KMS-11 (cell line): ENCODE data around the gene FAT1.

Experiments used
- H2AFZ ChIP-seq: fragments of 200-600 bp; sonication (generic); 2 replicates; pipeline ENCODE4 v1.6.1; 2016; ENCODE audit warnings: antibody characterized with exemption, mixed run types, low read depth
- H3K27ac ChIP-seq: fragments of 200-600 bp; sonication (generic); 2 replicates; pipeline ENCODE4 v1.6.1; 2016; ENCODE audit warnings: mild to moderate bottlenecking, mixed run types
- H3K27me3 ChIP-seq: fragments of 200-600 bp; sonication (generic); 2 replicates; pipeline ENCODE4 v1.6.1; 2017; ENCODE audit warnings: mild to moderate bottlenecking, low read depth, mixed run types, moderate library complexity; ENCODE audit not compliant: insufficient read depth
- H3K36me3 ChIP-seq: fragments of 200-600 bp; sonication (generic); 2 replicates; pipeline ENCODE4 v1.6.1; 2017; ENCODE audit warnings: mild to moderate bottlenecking, mixed run types; ENCODE audit not compliant: insufficient read depth
- H3K4me1 ChIP-seq: fragments of 200-600 bp; sonication (generic); 2 replicates; pipeline ENCODE4 v1.6.1; 2016; ENCODE audit warnings: mild to moderate bottlenecking, low read depth, mixed run types; ENCODE audit not compliant: poor library complexity, severe bottlenecking
- H3K4me2 ChIP-seq: fragments of 200-600 bp; sonication (generic); 2 replicates; pipeline ENCODE4 v1.7.0; 2016; ENCODE audit warnings: mild to moderate bottlenecking, mixed run types
- H3K4me3 ChIP-seq: fragments of 200-600 bp; sonication (generic); IDR thresholded peaks from 2 replicates; pipeline ENCODE4 v1.6.1; 2017; ENCODE audit warnings: low read depth, low read length, mixed read lengths; ENCODE audit not compliant: insufficient read depth
- H3K79me2 ChIP-seq: fragments of 200-600 bp; sonication (generic); 2 replicates; pipeline ENCODE4 v1.6.1; 2016; ENCODE audit warnings: low read depth, mixed run types; ENCODE audit not compliant: insufficient read depth
- H3K9ac ChIP-seq: fragments of 200-600 bp; sonication (generic); 2 replicates; pipeline ENCODE4 v1.6.1; 2016; ENCODE audit warnings: mild to moderate bottlenecking, mixed run types
- H4K20me1 ChIP-seq: fragments of 200-600 bp; sonication (generic); 2 replicates; pipeline ENCODE4 v1.6.1; 2016; ENCODE audit warnings: mild to moderate bottlenecking, mixed run types; ENCODE audit not compliant: insufficient read depth
- TF ChIP-seq, protein P1 (sequence below): fragments of 200-600 bp; sonication (generic); conservative IDR thresholded peaks from 2 replicates; pipeline ENCODE4 v1.6.1; 2017; ENCODE audit warnings: low read depth, mild to moderate bottlenecking, antibody characterized with exemption, low read length, moderate library complexity, mixed read lengths

Gene FAT1

DNA sequence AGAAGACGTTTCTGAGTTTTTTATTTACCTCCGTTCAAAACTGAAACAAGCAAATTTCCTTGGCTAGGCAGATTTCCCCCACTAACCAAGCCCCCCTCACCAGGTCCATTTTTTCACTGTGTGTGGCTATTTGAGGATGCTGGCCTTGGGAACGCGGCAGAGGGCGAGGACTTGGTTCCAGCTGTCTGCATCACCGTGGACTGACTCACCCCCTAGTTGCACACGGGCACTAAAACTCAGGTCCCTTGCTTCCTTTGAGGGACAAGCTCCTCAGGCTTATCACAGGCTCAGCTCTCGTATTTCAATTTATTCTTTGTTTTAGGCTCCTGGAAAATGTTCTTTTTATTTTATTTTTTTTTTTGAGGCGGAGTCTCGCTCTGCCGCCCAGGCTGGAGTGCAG, 159.9 kb downstream of the FAT1 start:
- no peak overlapping the region for H3K4me2 ChIP-seq
- TF ChIP-seq, protein P1, sequence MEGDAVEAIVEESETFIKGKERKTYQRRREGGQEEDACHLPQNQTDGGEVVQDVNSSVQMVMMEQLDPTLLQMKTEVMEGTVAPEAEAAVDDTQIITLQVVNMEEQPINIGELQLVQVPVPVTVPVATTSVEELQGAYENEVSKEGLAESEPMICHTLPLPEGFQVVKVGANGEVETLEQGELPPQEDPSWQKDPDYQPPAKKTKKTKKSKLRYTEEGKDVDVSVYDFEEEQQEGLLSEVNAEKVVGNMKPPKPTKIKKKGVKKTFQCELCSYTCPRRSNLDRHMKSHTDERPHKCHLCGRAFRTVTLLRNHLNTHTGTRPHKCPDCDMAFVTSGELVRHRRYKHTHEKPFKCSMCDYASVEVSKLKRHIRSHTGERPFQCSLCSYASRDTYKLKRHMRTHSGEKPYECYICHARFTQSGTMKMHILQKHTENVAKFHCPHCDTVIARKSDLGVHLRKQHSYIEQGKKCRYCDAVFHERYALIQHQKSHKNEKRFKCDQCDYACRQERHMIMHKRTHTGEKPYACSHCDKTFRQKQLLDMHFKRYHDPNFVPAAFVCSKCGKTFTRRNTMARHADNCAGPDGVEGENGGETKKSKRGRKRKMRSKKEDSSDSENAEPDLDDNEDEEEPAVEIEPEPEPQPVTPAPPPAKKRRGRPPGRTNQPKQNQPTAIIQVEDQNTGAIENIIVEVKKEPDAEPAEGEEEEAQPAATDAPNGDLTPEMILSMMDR = no peak

DNA sequence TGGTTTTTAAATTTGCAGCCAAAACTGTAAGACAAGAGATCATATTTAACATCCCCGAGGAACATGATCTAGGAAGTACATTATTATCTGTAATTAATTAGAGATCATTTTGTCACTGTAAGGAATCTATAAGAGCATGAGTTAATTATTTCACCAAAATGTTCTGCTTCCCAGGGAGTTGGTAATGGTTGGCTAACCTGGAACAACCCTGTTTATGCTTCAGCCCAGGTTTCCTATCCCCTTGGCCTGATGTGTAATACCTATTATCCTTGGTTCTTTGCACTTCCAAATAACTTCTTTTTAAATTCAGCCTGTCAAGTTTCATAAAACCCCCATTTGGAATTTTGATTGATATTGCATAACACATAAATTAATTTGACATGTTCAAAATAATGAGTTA, 161.9 kb downstream of the FAT1 start:
- H2AFZ ChIP-seq = no peak overlapping the region
- TF ChIP-seq, protein P1 = no peak
- no peaks in the 10 kb centered on the region for H3K79me2 ChIP-seq
- no peak overlapping the region for H3K27ac ChIP-seq
- H3K27me3 ChIP-seq = no peaks in the 10 kb centered on the region
- H3K9ac ChIP-seq = no peak overlapping the region
- H3K36me3 ChIP-seq = no peaks in the 10 kb centered on the region
- no peaks in the 10 kb centered on the region for H4K20me1 ChIP-seq
- no peak overlapping the region for H3K4me2 ChIP-seq
- no peak overlapping the region for H3K4me3 ChIP-seq
- H3K4me1 ChIP-seq = no peaks in the 10 kb centered on the region

More for the DNA sequence above, 159.9 kb downstream of the FAT1 start:
- no peaks in the 10 kb centered on the region for H3K79me2 ChIP-seq
- no peak overlapping the region for H3K4me3 ChIP-seq
- no peaks in the 10 kb centered on the region for H3K27me3 ChIP-seq
- H3K36me3 ChIP-seq = no peaks in the 10 kb centered on the region
- no peak overlapping the region for H2AFZ ChIP-seq
- H3K9ac ChIP-seq = no peak overlapping the region
- H3K4me1 ChIP-seq = no peaks in the 10 kb centered on the region
- no peaks in the 10 kb centered on the region for H4K20me1 ChIP-seq
- no peak overlapping the region for H3K27ac ChIP-seq

DNA sequence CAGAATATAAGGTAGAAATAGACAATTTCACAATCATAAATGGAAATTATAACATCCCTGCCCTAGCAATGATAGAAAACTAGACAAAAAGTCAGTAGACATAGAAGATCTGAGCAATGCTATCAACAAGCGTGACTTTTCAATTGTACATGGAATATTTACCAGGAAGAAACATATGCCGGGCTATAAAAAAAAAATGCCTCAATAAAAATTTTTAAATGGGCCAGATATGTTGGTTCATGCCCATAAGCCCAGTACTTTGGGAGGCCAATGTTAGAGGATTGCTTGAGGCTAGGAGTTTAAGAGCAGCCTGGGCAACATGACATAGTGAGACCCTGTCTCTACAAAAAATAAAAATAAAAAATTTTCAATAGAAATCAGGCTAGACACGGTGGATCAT, 163.0 kb downstream of the FAT1 start:
- no peaks in the 10 kb centered on the region for H3K27me3 ChIP-seq
- no peaks in the 10 kb centered on the region for H4K20me1 ChIP-seq
- H3K79me2 ChIP-seq = no peaks in the 10 kb centered on the region
- H2AFZ ChIP-seq = no peak overlapping the region
- H3K4me1 ChIP-seq = no peaks in the 10 kb centered on the region
- H3K4me3 ChIP-seq = no peak overlapping the region
- no peak overlapping the region for H3K4me2 ChIP-seq
- no peaks in the 10 kb centered on the region for H3K36me3 ChIP-seq
- H3K9ac ChIP-seq = no peak overlapping the region
- H3K27ac ChIP-seq = no peak overlapping the region
- TF ChIP-seq, protein P1 = no peak

DNA sequence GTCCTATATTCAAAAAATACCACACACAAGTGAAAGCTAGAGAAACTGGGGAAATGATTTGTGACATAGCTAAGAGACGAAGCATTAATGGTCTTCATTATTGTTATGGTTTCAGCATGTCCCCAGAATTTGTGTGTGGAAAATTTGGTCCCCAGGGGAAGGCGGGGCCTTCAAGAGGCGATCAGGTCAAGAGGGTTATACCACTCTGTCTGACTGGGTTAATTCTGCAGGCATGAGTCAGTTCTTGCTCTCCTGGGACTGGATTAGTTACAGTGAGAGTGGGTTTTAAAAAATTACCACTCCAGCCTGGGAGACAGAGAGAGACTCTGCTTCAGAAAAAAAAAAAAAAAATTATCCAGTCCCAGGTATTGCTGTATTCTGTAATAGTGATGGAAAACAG, 166.2 kb downstream of the FAT1 start:
- H2AFZ ChIP-seq = no peak overlapping the region
- no peaks in the 10 kb centered on the region for H4K20me1 ChIP-seq
- no peak overlapping the region for H3K4me2 ChIP-seq
- TF ChIP-seq, protein P1 = no peak
- H3K9ac ChIP-seq = no peak overlapping the region
- no peaks in the 10 kb centered on the region for H3K27me3 ChIP-seq
- H3K4me1 ChIP-seq = no peaks in the 10 kb centered on the region
- no peak overlapping the region for H3K4me3 ChIP-seq
- no peaks in the 10 kb centered on the region for H3K36me3 ChIP-seq
- H3K27ac ChIP-seq = no peak overlapping the region
- no peaks in the 10 kb centered on the region for H3K79me2 ChIP-seq
